AG04450 (cell line): Measurements from ENCODE around the gene SPATA31D4. TPM values are rescaled to one million over a fixed set of nuclear protein-coding genes. Genes with fewer than 3 reads are reported as not detected.
"Not testable (repeated sequence)": the region's sequence is repeated elsewhere in the genome, so short reads cannot be mapped to it uniquely, and the experiment has no call there.

Experiments
- CTCF ChIA-PET: fragments of 300-600, 350-600 bp; formaldehyde crosslinking; extraction: SDS; loops from one replicate; lab custom pipeline; 2022; ENCODE audit warnings: antibody characterized with exemption, inconsistent platforms; lab: Charles Lee
- POLR2A ChIA-PET: fragments of 350-600 bp; formaldehyde crosslinking; extraction: SDS; loops from one replicate; lab custom pipeline; 2021; ENCODE audit warnings: antibody characterized with exemption, inconsistent platforms; lab: Yijun Ruan, JAX
- DNase-seq: peaks from one replicate; pipeline ENCODE4 v3.0.0-alpha.2; 2011; ENCODE audit warnings: low read depth, low spot score
- H3K27ac ChIP-seq: one replicate; pipeline ENCODE4 v1.5.1; 2012; ENCODE audit warnings: low read depth, low read length, control low read depth
- H3K27me3 ChIP-seq: one replicate; pipeline ENCODE4 v1.6.0; 2012; ENCODE audit warnings: low read length; ENCODE audit not compliant: control insufficient read depth, insufficient read depth
- H3K4me3 ChIP-seq: 2 replicates; pipeline ENCODE4 v1.5.1; 2011; ENCODE audit warnings: mild to moderate bottlenecking, low read depth, low read length, control low read depth
- H3K9me3 ChIP-seq: 2 replicates; pipeline ENCODE4 v1.5.1; 2012; ENCODE audit warnings: low read length; ENCODE audit not compliant: control insufficient read depth, insufficient read depth
- CTCF ChIP-seq: IDR thresholded peaks from 2 replicates; pipeline ENCODE4 v1.5.1; 2011; ENCODE audit warnings: low read depth, low read length, control low read depth, inconsistent platforms
- polyA minus RNA-seq: library from RNA; depleted of rRNA, polyadenylated mRNA; stranded (reverse); fragments of >200 nt; gene quantifications from 2 replicates; pipeline ENCODE4 v1.2.3, GENCODE V29; 2011; rRNA and poly(A)+ RNA removed
- polyA plus RNA-seq: library from polyadenylated mRNA; depleted of rRNA; stranded (reverse); fragments of >200 nt; gene quantifications from 2 replicates; pipeline ENCODE4 v1.2.3, GENCODE V29; 2011; rRNA removed

Gene SPATA31D4
- polyA plus RNA-seq (not detected in 2 replicates), polyA minus RNA-seq (not detected in 2 replicates)

GRCh38 chr9:81928305-81928704 lies at the start of gene SPATA31D4:
SPATA31D4 (plus strand) TSS chr9:81928428; CDS start chr9:81928514, 86 bp downstream.
- POLR2A ChIA-PET, DNase-seq, H3K9me3 ChIP-seq, H3K27ac ChIP-seq, H3K4me3 ChIP-seq, CTCF ChIA-PET, H3K27me3 ChIP-seq: not testable (repeated sequence)

GRCh38 chr9:81878530-81878929 lies 49.7 kb upstream of the SPATA31D4 start:
- no peak for DNase-seq
- Histone ChIP-seq H3K9me3 (no peaks in the 10 kb centered on the region), H3K27me3 (no peaks in the 10 kb centered on the region), H3K4me3 (no peak overlapping the region), H3K27ac (no peak overlapping the region)
- CTCF ChIA-PET: no interaction called here
- TF ChIP-seq CTCF: no peak
- POLR2A ChIA-PET: no interaction called here

- POLR2A ChIA-PET: no interaction called here
- Histone ChIP-seq H3K27me3 (no peaks in the 10 kb centered on the region), H3K4me3 (no peak overlapping the region), H3K9me3 (no peaks in the 10 kb centered on the region), H3K27ac (no peak overlapping the region)
- CTCF ChIA-PET: interaction anchor here (0.9 kb wide), 1 partner anchor 8 kb away, joined by 3 read pairs; no protein-coding TSS in a partner anchor
- TF ChIP-seq CTCF: no peak
- no peak for DNase-seq
Measured at GRCh38 chr9:81879501-81879916, 48.7 kb upstream of the SPATA31D4 start.

- TF ChIP-seq CTCF: no peak
- CTCF ChIA-PET: interaction anchor here (2.0 kb wide), 1 partner anchor 721 kb away, joined by 5 read pairs; no protein-coding TSS in a partner anchor
- Histone ChIP-seq H3K27me3 (no peaks in the 10 kb centered on the region), H3K9me3 (no peaks in the 10 kb centered on the region), H3K27ac (no peak overlapping the region), H3K4me3 (no peak overlapping the region)
- POLR2A ChIA-PET: no interaction called here
- DNase-seq: no peak
Measured at GRCh38 chr9:81885602-81886001, 42.6 kb upstream of the SPATA31D4 start.

- no peaks in the 10 kb centered on the region for H3K27me3 ChIP-seq
- TF ChIP-seq CTCF: no peak
- H3K9me3 ChIP-seq: no peaks in the 10 kb centered on the region
- POLR2A ChIA-PET: no interaction called here
- H3K27ac ChIP-seq: no peak overlapping the region
- H3K4me3 ChIP-seq: no peak overlapping the region
- DNase-seq: no peak
- CTCF ChIA-PET: interaction anchor here (2.0 kb wide), 1 partner anchor 720 kb away, joined by 5 read pairs; no protein-coding TSS in a partner anchor
Measured at GRCh38 chr9:81886665-81887064, 41.6 kb upstream of the SPATA31D4 start.
